Psoas muscle (tissue), 8 donors: Measurements from ENCODE around the gene AP3S1. TPM values are rescaled to one million over a fixed set of nuclear protein-coding genes. Genes with fewer than 3 reads are reported as not detected.

Experiments used
- ATAC-seq, 4 donors: fragments of 200-7000 bp; cut with Tn5 transposase; one replicate each; pipeline ENCODE4 v1.9.1; 2020; ENCODE audit warnings: moderate library complexity in 3 of 4, mild to moderate bottlenecking in 2 of 4
- DNase-seq, 2 donors: peaks; one replicate each; pipeline ENCODE4 v3.0.0-alpha.2; 2020
- H3K27ac ChIP-seq: fragments of 200-600 bp; one replicate; pipeline ENCODE4 v1.8.0; 2022
- H3K27me3 ChIP-seq, 3 donors: fragments of 200-600 bp in 1 of 3; one replicate each; pipeline versions ENCODE4 v1.6.1 to v1.8.0; 2013 to 2022; ENCODE audit warnings: low read length in 2 of 3, mild to moderate bottlenecking in 2 of 3, moderate library complexity in 1 of 3; ENCODE audit not compliant: insufficient read depth in 3 of 3
- H3K36me3 ChIP-seq, 2 donors: fragments of 200-600 bp in 1 of 2; one replicate each; pipeline versions ENCODE4 v1.6.1 to v1.8.0; 2013 to 2022; ENCODE audit warnings: low read depth in 1 of 2, mild to moderate bottlenecking in 1 of 2, moderate library complexity in 1 of 2; ENCODE audit not compliant: insufficient read depth in 1 of 2
- H3K4me1 ChIP-seq: fragments of 200-600 bp; one replicate; pipeline ENCODE4 v1.8.0; 2022
- H3K4me3 ChIP-seq: fragments of 200-600 bp; one replicate; pipeline ENCODE4 v1.8.0; 2022; ENCODE audit warnings: mild to moderate bottlenecking
- H3K9me3 ChIP-seq: fragments of 200-600 bp; one replicate; pipeline ENCODE4 v1.8.0; 2022
- CTCF ChIP-seq: fragments of 200-600 bp; IDR thresholded peaks from one replicate; pipeline ENCODE4 v1.8.0; 2022; ENCODE audit warnings: antibody characterized with exemption
- WGBS, 3 donors: extraction: QIAGEN DNeasy Blood & Tissue Kit; methylation state at CpG; one replicate each; pipeline versions ENCODE4 v1.1.6 to v1.1.7; 2013; 5-methylcytosine and 5-hydroxymethylcytosine counted together
- intact Hi-C, 2 donors: fragments of 100-400 bp; cut with DNase I; formaldehyde crosslinking; loops; one replicate each; pipeline versions ENCODE4 v1.11.0 to v1.14.2; 2022
- polyA plus RNA-seq, 3 donors: library from polyadenylated mRNA; stranded (reverse); fragments of 200-250 nt; gene quantifications; one replicate each; pipeline ENCODE4 v1.2.3, GENCODE V29; 2013
- total RNA-seq, 4 donors: library from RNA; stranded (reverse); fragmentation: NEBNext Ultra II Directional in 2 of 4; extraction: Animal tissue kit (Norgen Biotek cat#: 25700) in 2 of 4; gene quantifications; one replicate each; pipeline versions ENCODE4 v1.2.1 to v1.2.4, GENCODE V29; 2021 to 2023
- donor health status: healthy with polysubstance abuse.
- donor health status: DM: no; HTN: no; CAD: no; lungs with moderate emphysema.
- donor health status: Bipolar disorder and iron deficiency.
- donor health status: healthy.
- donor health status: DM: yes; HTN: yes; CAD: no.
- donor health status: DM: no; HTN: no; CAD: no.
- donor health status: DM: no; HTN: no; CAD: no.
- donor health status: DM: yes; HTN: yes; CAD: no.

Gene AP3S1
- total and polyA plus RNA-seq, 7 donors, result 20.2 to 30.8 (median 27.6) TPM

GRCh38 chr5:115838885-115839518 lies 2.7 kb upstream of the AP3S1 start:
- no peaks in the 10 kb centered on the region for H3K27me3 ChIP-seq
- intact Hi-C loops, result no loop called here
- DNase-seq, result peak in 1 of 2 donors; percentile 44
- ATAC-seq, result no peak
- peaks cover 3 to 44% of the 10 kb centered on the region in 2 donors for H3K36me3 ChIP-seq
- 32 to 41% (median 38%) methylated on average over 10 of the region's 10 CpGs for WGBS, 3 donors
- peak; percentile 49 for TF ChIP-seq CTCF
- H3K9me3 ChIP-seq, result no peaks in the 10 kb centered on the region
- peak overlapping the region; percentile 37 for H3K27ac ChIP-seq
- peak overlapping the region; percentile 87 for H3K4me3 ChIP-seq
- H3K4me1 ChIP-seq, result peaks cover 41% of the 10 kb centered on the region

- ATAC-seq (no peak), DNase-seq (no peak)
- WGBS, 3 donors, result 0 to 2% (median 1%) methylated on average over 5 of the region's 5 CpGs
- H3K36me3 ChIP-seq, result peaks cover 0 to 25% of the 10 kb centered on the region in 2 donors
- H3K27me3 ChIP-seq, result no peaks in the 10 kb centered on the region
- no peak for TF ChIP-seq CTCF
- H3K27ac ChIP-seq, result peak overlapping the region; percentile 96
- intact Hi-C loops, result loop anchor here (5.0 to 10.0 kb wide), 5 partner anchors 214 to 529 kb away; partner anchors contain the start of genes TMED7 (in 2 of the 2), COMMD10 (in 1 of the 2) and FEM1C (in 1 of the 2)
- H3K4me3 ChIP-seq, result peak overlapping the region; percentile 87
- H3K4me1 ChIP-seq, result peaks cover 53% of the 10 kb centered on the region
- H3K9me3 ChIP-seq, result no peaks in the 10 kb centered on the region
Observed at GRCh38 chr5:115840873-115841272, 862 bp upstream of the AP3S1 start.

GRCh38 chr5:115842089-115842935 lies 577 bp downstream of the AP3S1 start:
- Histone ChIP-seq H3K9me3 (no peaks in the 10 kb centered on the region), H3K4me1 (peaks cover 53% of the 10 kb centered on the region), H3K36me3 (peaks cover 0 to 11% of the 10 kb centered on the region in 2 donors), H3K27me3 (no peaks in the 10 kb centered on the region), H3K27ac (peak overlapping the region; percentile 96), H3K4me3 (peak overlapping the region; percentile 87)
- DNase-seq (no peak), ATAC-seq (peak; percentile 77 to 81 (median 78))
- WGBS, 3 donors, result 0% methylated on average over 53 to 68 of the region's 68 CpGs
- peak; percentile 24 for TF ChIP-seq CTCF
- intact Hi-C loops, result loop anchor here (5.0 to 10.0 kb wide), 5 partner anchors 215 to 530 kb away; partner anchors contain the start of genes TMED7 (in 2 of the 2), COMMD10 (in 1 of the 2) and FEM1C (in 1 of the 2)

GRCh38 chr5:115842952-115843351 lies 1.2 kb downstream of the AP3S1 start:
- Histone ChIP-seq H3K4me1 (peaks cover 52% of the 10 kb centered on the region), H3K36me3 (peaks cover 0 to 4% of the 10 kb centered on the region in 2 donors), H3K27me3 (no peaks in the 10 kb centered on the region), H3K27ac (peak overlapping the region; percentile 96), H3K9me3 (no peaks in the 10 kb centered on the region), H3K4me3 (peak overlapping the region; percentile 87)
- TF ChIP-seq CTCF, result no peak
- no peak for DNase-seq
- intact Hi-C loops, result loop anchor here (5.0 to 10.0 kb wide), 5 partner anchors 216 to 531 kb away; partner anchors contain the start of genes TMED7 (in 2 of the 2), COMMD10 (in 1 of the 2) and FEM1C (in 1 of the 2)
- 18 to 27% (median 24%) methylated on average over 3 of the region's 3 CpGs for WGBS, 3 donors
- ATAC-seq, result no peak
